GM23248 (cell line): ENCODE data around the gene PPP1R11.
A peak's percentile ranks its signal among the peaks of the same experiment; 100 is the strongest.

Experiments used
- EZH2 ChIP-seq: fragments of 200-600 bp; sonication (generic); IDR thresholded peaks from 2 replicates; pipeline ENCODE4 v1.6.1; 2018; ENCODE audit warnings: antibody characterized with exemption, mild to moderate bottlenecking; ENCODE audit not compliant: insufficient read depth, poor library complexity, severe bottlenecking
- EZH2phosphoT487 ChIP-seq: fragments of 200-600 bp; sonication (generic); IDR thresholded peaks from 2 replicates; pipeline ENCODE4 v1.6.1; 2018; ENCODE audit warnings: antibody characterized with exemption, moderate library complexity, mild to moderate bottlenecking, low read depth; ENCODE audit not compliant: insufficient read depth

DNA sequence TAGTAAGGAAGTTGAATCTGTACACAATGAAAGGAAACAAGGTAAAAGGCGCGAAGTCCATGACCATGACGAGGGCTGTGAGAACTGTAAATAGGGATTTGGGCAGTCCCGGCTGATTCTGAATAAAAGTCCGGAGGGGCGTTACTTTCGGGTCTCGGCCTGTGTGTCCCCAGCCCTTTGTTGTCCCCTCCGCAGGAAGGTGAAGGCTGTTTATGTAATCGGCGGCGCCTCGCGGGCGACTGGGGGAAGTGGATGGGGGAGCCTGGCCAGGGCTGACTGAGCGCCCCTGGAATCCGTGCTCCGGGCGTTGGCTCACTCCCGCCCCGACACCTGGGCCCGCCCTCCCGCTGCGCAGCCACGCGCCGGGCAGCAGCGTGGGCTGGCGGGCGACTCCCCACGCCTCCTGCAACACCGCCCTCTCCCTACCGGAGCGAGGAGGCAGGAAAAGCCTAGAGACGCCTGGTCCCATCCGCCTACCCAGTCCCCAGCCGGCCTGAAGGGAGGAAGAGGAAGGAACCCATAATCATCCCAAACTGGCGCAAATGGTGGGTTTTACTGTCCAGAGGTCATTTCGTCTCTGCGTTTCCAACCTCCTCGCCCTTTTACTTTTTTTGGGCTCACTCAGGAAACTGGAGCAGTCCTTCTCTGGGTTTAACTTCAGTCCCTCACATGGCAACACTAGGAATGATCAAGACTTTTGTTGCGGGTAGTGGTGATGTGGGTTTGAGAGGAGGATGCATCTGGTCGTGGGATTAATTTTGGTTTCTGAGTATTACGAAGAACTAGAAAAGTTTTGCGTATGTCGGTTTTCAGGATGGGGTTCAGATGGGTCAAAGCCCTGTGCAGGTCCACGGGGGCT lies 33.8 kb downstream of the PPP1R11 start:
- TF ChIP-seq EZH2 (peak; percentile 16), EZH2phosphoT487 (no peak)
